ENCODE measurements around the gene KIR3DL1.
"Not testable (repeated sequence)": the region's sequence is repeated elsewhere in the genome, so short reads cannot be mapped to it uniquely, and the experiment has no call there.

DNA sequence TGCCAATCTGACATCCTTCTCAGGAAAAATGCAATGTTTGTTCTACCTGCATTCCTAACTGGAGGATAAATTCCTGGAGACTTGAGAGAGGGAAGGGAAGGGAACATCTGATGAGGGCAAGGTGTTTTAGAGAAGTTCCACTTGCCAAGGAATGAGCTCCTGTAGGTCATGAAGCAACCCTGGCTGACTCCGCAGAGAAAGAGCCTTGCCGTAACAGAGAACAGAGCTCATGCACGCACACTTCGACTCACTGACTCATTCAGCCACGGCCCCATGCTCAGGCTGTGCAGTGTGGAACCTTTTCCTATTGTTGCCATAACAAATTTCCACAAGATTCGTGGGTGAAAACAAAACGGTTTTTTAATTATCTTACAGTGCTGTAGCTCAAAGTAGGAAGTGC, 37.4 kb upstream of the KIR3DL1 start:
- TF ChIP-seq GFI1 (CRISPR knock-in tag; IDR thresholded peaks at IDR 0.05; ENCODE audit: borderline replicate concordance); CREB1 (IDR thresholded peaks at IDR 0.05); CREB1 (CRISPR knock-in tag; IDR thresholded peaks at IDR 0.05); POLR2AphosphoS5 (IDR thresholded peaks at IDR 0.05; ENCODE audit: low read depth, low read length); FOXK2 (IDR thresholded peaks at IDR 0.05); ZNF317 (CRISPR knock-in tag; IDR thresholded peaks at IDR 0.05); TP53 (CRISPR knock-in tag; conservative IDR thresholded peaks at IDR 0.05); SMC3 (IDR thresholded peaks at IDR 0.05; ENCODE audit: low read length); ELF4 (CRISPR knock-in tag; IDR thresholded peaks at IDR 0.05; ENCODE audit: borderline replicate concordance); ZNF557 (CRISPR knock-in tag; IDR thresholded peaks at IDR 0.05): not testable (repeated sequence)
- TF ChIP-seq, protein P1, sequence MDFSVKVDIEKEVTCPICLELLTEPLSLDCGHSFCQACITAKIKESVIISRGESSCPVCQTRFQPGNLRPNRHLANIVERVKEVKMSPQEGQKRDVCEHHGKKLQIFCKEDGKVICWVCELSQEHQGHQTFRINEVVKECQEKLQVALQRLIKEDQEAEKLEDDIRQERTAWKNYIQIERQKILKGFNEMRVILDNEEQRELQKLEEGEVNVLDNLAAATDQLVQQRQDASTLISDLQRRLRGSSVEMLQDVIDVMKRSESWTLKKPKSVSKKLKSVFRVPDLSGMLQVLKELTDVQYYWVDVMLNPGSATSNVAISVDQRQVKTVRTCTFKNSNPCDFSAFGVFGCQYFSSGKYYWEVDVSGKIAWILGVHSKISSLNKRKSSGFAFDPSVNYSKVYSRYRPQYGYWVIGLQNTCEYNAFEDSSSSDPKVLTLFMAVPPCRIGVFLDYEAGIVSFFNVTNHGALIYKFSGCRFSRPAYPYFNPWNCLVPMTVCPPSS (IDR thresholded peaks at IDR 0.05), result not testable (repeated sequence)
- TF ChIP-seq, protein P2, sequence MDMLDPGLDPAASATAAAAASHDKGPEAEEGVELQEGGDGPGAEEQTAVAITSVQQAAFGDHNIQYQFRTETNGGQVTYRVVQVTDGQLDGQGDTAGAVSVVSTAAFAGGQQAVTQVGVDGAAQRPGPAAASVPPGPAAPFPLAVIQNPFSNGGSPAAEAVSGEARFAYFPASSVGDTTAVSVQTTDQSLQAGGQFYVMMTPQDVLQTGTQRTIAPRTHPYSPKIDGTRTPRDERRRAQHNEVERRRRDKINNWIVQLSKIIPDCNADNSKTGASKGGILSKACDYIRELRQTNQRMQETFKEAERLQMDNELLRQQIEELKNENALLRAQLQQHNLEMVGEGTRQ (IDR thresholded peaks at IDR 0.05; ENCODE audit: low read depth, low read length), result not testable (repeated sequence)
- TF ChIP-seq, protein P2 (CRISPR knock-in tag; IDR thresholded peaks at IDR 0.05; ENCODE audit: borderline replicate concordance), result not testable (repeated sequence)

All from HepG2 (cell line).